OCI-LY1 (cell line): Measurements from ENCODE around the gene ZFR.

Experiments
- CTCF ChIP-seq: fragments of 200-600 bp; sonication (generic), shearing (Covaris generic); IDR thresholded peaks from 2 replicates; pipeline ENCODE4 v1.5.1; 2017; ENCODE audit warnings: mild to moderate bottlenecking, antibody characterized with exemption, low read length, moderate library complexity, mixed read lengths
- EZH2 ChIP-seq: fragments of 200-600 bp; sonication (generic), shearing (Covaris generic); IDR thresholded peaks from 2 replicates; pipeline ENCODE4 v1.8.0; 2017; ENCODE audit warnings: borderline replicate concordance, mixed run types, mild to moderate bottlenecking, antibody characterized with exemption, low read length, moderate library complexity, mixed read lengths

GRCh38 chr5:32432633-32433032 lies 11.9 kb downstream of the ZFR start:
- TF ChIP-seq CTCF: no peak
- TF ChIP-seq EZH2: no peak
